ENCODE data around the gene MRC1.
A peak's percentile ranks its signal among the peaks of the same experiment; 100 is the strongest.

MRC1 gene

GRCh38 chr10:17787087-17787961, 21.8 kb upstream of the MRC1 start:
- Mint-ChIP-seq H3K4me1 (no peaks in the 10 kb centered on the region), H3K27me3 (peaks cover 5% of the 10 kb centered on the region), H3K27ac (no peak overlapping the region), H3K4me3 (no peak overlapping the region), H3K9me3 (no peaks in the 10 kb centered on the region), H3K36me3 (no peaks in the 10 kb centered on the region)
- DNase-seq (ENCODE audit: low spot score in 2 of 2) (no peak), ATAC-seq (ENCODE audit: low read depth) (no peak)

- no peaks in the 10 kb centered on the region for H3K4me1 Mint-ChIP-seq
- peaks cover 5% of the 10 kb centered on the region for H3K27me3 Mint-ChIP-seq
- DNase-seq (ENCODE audit: low spot score in 2 of 2) (no peak), ATAC-seq (ENCODE audit: low read depth) (no peak)
- no peaks in the 10 kb centered on the region for H3K36me3 Mint-ChIP-seq
- no peak overlapping the region for H3K4me3 Mint-ChIP-seq
- H3K9me3 Mint-ChIP-seq = no peaks in the 10 kb centered on the region
- no peak overlapping the region for H3K27ac Mint-ChIP-seq
Measured at GRCh38 chr10:17788646-17789045, 20.5 kb upstream of the MRC1 start.

DNA sequence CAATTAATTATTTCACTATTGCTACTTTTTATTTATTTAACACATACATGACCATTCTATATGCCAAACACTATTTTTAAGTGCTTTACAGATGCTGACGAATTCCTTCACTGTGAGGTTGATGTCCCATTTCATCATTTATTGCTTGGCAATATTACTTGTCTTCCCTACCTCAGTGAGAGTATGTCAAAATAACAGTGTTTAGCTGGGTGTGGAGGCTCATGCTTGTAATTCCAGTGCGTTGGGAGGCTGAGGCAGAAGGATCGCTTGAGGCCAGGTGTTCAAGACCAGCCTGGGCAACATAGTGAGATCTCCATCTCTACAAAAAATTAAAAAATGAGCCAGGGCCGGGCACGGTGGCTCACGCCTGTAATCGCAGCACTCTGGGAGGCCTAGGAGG, 19.8 kb upstream of the MRC1 start:
- no peak for ATAC-seq (ENCODE audit: low read depth)
- no peaks in the 10 kb centered on the region for H3K4me1 Mint-ChIP-seq
- H3K27ac Mint-ChIP-seq = no peak overlapping the region
- H3K27me3 Mint-ChIP-seq = peaks cover 5% of the 10 kb centered on the region
- H3K9me3 Mint-ChIP-seq = no peaks in the 10 kb centered on the region
- no peak for DNase-seq (ENCODE audit: low spot score in 2 of 2)
- H3K36me3 Mint-ChIP-seq = no peaks in the 10 kb centered on the region
- H3K4me3 Mint-ChIP-seq = no peak overlapping the region

DNA sequence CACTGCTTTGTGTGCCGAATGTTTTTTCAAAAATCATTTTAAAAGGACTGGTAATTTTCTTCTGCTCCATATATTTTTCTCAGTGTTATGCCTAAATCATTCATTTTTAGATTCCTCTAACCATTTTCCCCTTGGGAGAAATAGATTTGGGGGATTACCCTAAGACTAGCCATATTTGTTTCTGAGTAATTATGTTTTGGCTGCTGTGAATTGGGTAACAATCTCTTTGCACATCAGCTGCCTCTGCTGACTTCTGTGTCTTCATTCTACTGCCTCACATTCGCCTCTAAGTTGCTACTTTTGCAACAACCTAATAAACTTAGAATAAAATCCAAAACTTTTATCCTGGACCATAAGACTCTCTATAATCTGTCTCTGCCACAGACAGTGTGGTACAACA, 18.5 kb upstream of the MRC1 start:
- ATAC-seq (ENCODE audit: low read depth) = no peak
- Mint-ChIP-seq H3K36me3 (no peaks in the 10 kb centered on the region), H3K4me1 (no peaks in the 10 kb centered on the region), H3K27me3 (peaks cover 5% of the 10 kb centered on the region), H3K27ac (no peak overlapping the region), H3K4me3 (no peak overlapping the region), H3K9me3 (no peaks in the 10 kb centered on the region)
- DNase-seq (ENCODE audit: low spot score in 2 of 2) = no peak

DNA sequence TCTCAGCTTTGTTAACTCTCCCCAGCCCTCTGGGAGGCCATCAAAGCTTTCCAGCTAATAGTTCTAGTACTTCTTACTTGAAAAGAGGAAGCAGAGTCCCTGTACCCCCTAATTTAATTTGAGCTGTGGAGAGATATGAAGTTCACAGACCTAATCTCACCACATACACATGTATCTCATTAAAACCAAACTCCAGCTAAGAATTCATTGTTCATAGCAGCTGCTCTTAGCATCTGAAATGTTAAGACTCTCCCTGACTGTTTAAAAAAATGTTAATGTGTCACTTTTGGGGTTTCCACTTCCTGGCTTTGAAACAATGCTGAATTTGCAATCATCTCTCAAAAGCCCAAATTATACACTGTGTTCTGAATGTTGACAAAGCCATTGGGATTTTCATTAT, 16.2 kb upstream of the MRC1 start:
- no peak for DNase-seq (ENCODE audit: low spot score in 2 of 2)
- no peaks in the 10 kb centered on the region for H3K9me3 Mint-ChIP-seq
- ATAC-seq (ENCODE audit: low read depth) = no peak
- no peak overlapping the region for H3K27ac Mint-ChIP-seq
- no peak overlapping the region for H3K4me3 Mint-ChIP-seq
- H3K4me1 Mint-ChIP-seq = no peaks in the 10 kb centered on the region
- no peaks in the 10 kb centered on the region for H3K36me3 Mint-ChIP-seq
- H3K27me3 Mint-ChIP-seq = no peaks in the 10 kb centered on the region

DNA sequence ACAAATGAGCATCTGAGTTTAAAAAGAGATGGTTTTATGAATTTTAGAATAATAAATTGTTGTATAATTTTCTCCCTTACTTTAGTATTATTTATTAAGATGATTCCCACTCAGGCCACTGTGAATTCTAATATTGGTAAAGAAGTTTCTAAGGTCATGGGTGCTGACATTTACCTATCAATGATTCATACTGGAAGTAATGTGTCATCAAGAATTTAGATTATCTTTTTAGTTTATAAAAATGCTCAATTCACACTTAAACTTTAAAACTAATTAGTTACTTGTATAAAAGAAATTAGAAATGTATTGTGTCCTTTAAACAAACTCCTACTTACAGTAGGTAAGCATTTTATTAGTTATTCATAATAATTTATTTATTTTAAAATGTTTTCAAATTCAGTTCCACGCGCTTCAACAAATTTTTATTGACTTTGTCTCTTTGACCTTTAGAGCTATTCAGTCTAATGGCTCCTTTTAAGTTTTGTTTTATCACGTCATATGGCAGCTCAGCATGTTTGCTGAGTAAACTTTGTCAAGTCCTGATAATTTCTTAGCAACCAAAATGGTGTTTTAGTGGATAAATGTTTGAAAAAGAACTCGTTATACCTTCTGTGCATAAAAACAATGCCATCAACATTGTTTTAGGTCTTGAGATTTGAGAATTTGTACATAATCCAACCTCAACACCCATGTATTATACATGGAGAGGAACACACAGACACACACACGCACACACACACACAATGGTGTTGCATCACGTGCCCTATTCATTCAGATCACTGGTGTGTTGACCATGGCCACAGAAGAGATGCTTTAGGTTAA, 15.1 kb upstream of the MRC1 start:
- ATAC-seq (ENCODE audit: low read depth) (no peak), DNase-seq (ENCODE audit: low spot score in 2 of 2) (no peak)
- H3K27me3 Mint-ChIP-seq = no peaks in the 10 kb centered on the region
- no peak overlapping the region for H3K27ac Mint-ChIP-seq
- no peaks in the 10 kb centered on the region for H3K4me1 Mint-ChIP-seq
- no peak overlapping the region for H3K4me3 Mint-ChIP-seq
- H3K36me3 Mint-ChIP-seq = no peaks in the 10 kb centered on the region
- H3K9me3 Mint-ChIP-seq = no peaks in the 10 kb centered on the region

DNA sequence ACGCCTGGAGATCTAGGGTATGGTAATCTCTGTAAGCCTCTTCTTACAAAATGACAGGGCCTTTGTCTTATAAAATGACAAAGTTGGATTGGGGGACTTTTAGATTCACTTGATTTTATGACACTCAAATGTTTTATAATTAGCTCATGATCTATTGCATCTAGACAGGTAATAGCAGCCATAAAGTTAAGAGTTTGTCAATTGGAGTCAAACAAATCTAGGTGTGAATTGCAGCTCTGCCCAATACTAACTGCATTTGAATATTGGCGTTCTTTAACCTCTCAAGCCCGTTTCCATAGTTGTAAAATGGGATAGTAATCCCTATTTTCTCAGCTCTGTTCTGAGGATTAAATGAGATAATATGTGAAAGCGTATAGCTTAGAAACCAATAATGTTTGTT, 14.1 kb upstream of the MRC1 start:
- Mint-ChIP-seq H3K4me3 (no peak overlapping the region), H3K9me3 (no peaks in the 10 kb centered on the region), H3K27ac (no peak overlapping the region), H3K36me3 (no peaks in the 10 kb centered on the region), H3K4me1 (no peaks in the 10 kb centered on the region), H3K27me3 (no peaks in the 10 kb centered on the region)
- DNase-seq (ENCODE audit: low spot score in 2 of 2) (no peak), ATAC-seq (ENCODE audit: low read depth) (no peak)

DNA sequence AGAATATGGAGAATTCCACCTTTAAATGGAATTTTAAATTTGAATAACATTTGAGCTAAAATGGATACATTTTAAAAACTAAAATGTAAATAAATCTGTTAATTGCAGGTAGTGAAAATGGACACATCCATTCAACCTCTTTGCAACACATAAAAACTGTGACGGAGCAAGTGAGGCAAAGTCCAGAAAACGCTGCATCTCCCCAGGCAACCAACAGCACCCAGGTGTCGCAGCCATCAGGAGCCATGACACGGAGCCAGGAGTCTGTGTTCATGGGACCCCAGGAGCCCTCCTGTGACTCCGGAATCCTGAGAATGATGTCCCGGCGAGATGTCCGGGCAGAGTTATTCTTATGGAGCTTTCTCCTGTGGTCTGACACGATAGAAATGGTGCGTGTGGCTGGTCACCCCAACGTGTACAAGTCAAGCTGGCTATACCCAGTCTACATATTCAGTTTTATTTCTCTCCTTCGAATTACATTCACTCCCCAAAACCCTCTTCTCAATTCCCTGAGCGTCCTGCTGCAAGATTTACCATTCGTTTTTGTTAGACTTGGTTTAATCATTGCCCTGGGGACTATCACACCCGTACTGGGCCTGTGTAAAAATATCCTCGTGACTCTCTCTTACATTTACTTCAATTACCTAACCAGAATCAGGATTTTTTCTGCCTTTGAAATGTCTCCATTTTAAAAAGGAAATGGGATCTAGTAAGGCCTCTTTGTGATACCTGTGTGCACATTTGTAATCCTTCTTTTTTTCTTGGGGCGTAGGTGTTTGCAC, 13.1 kb upstream of the MRC1 start:
- DNase-seq (ENCODE audit: low spot score in 2 of 2) (no peak), ATAC-seq (ENCODE audit: low read depth) (no peak)
- Mint-ChIP-seq H3K4me3 (no peak overlapping the region), H3K27ac (no peak overlapping the region), H3K4me1 (no peaks in the 10 kb centered on the region), H3K36me3 (no peaks in the 10 kb centered on the region), H3K27me3 (no peaks in the 10 kb centered on the region), H3K9me3 (no peaks in the 10 kb centered on the region)

DNA sequence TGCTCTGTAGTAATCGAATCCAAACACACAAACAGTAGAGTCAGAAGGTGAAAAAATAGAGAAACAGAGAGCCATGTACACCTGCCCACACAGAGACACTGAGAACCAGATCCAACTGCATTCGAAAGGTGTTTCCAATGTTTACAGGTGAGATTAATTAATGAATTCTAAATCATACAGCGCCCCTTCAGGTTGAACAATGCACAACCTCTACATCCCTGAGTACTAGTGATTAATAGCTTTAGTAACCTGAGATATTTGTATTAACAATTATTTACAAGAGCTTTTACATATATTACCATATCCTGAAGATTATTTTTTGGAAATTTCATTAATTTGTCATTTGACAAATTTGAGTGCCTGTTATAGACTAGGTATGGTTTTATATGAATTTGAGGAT, 7.6 kb upstream of the MRC1 start:
- H3K27ac Mint-ChIP-seq = no peak overlapping the region
- H3K4me3 Mint-ChIP-seq = no peak overlapping the region
- H3K4me1 Mint-ChIP-seq = peaks cover 3% of the 10 kb centered on the region
- DNase-seq (ENCODE audit: low spot score in 2 of 2) (no peak), ATAC-seq (ENCODE audit: low read depth) (no peak)
- no peaks in the 10 kb centered on the region for H3K36me3 Mint-ChIP-seq
- H3K27me3 Mint-ChIP-seq = no peaks in the 10 kb centered on the region
- H3K9me3 Mint-ChIP-seq = no peaks in the 10 kb centered on the region

GRCh38 chr10:17802350-17802749, 6.8 kb upstream of the MRC1 start:
- ATAC-seq (ENCODE audit: low read depth) = no peak
- no peak for DNase-seq (ENCODE audit: low spot score in 2 of 2)
- Mint-ChIP-seq H3K27ac (no peak overlapping the region), H3K9me3 (no peaks in the 10 kb centered on the region), H3K36me3 (no peaks in the 10 kb centered on the region), H3K4me3 (no peak overlapping the region), H3K27me3 (no peaks in the 10 kb centered on the region), H3K4me1 (peaks cover 3% of the 10 kb centered on the region)

- no peak overlapping the region for H3K27ac Mint-ChIP-seq
- H3K4me3 Mint-ChIP-seq = no peak overlapping the region
- no peak for ATAC-seq (ENCODE audit: low read depth)
- H3K9me3 Mint-ChIP-seq = no peaks in the 10 kb centered on the region
- no peak for DNase-seq (ENCODE audit: low spot score in 2 of 2)
- peaks cover 3% of the 10 kb centered on the region for H3K4me1 Mint-ChIP-seq
- no peaks in the 10 kb centered on the region for H3K36me3 Mint-ChIP-seq
- H3K27me3 Mint-ChIP-seq = no peaks in the 10 kb centered on the region
Measured at GRCh38 chr10:17802976-17803375, 6.2 kb upstream of the MRC1 start.

GRCh38 chr10:17805330-17805729, 3.8 kb upstream of the MRC1 start:
- ATAC-seq (ENCODE audit: low read depth) = no peak
- H3K4me1 Mint-ChIP-seq = peaks cover 3% of the 10 kb centered on the region
- DNase-seq (ENCODE audit: low spot score in 2 of 2) = no peak
- no peaks in the 10 kb centered on the region for H3K9me3 Mint-ChIP-seq
- no peaks in the 10 kb centered on the region for H3K36me3 Mint-ChIP-seq
- no peak overlapping the region for H3K4me3 Mint-ChIP-seq
- peak overlapping the region; percentile 28 for H3K27ac Mint-ChIP-seq
- peaks cover 4% of the 10 kb centered on the region for H3K27me3 Mint-ChIP-seq

DNA sequence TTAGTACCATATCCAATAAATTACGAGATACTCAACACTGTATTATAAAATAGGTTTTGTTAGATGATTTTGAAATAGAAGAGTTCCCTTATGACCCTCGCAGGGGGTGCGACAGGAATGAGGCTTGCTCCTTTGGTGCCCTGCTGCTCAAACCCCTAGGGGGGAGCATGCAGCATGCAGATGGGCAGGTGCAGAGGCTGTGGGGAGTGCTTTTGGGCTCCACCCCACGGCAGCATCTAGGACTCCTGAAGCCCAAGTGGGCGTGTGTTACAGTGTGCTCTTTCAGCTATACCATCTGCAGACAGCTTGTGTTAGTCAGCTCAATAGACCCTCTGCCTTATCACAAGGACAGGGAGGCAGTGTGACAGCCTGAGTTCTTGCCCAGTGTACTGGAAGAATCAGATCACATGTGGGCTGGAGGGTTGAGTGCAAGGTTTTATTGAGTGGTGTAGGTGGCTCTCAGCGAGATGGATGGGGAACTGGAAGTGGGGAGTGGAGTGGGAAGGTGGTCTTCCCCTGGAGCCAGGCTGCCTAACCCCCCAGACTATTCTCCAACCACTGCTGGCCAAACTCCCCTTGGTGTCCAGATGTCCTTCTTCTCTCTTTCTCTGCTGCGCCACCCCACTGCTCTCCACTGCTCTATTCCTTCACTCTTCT, 3.1 kb upstream of the MRC1 start:
- Mint-ChIP-seq H3K4me3 (no peak overlapping the region), H3K27ac (peak overlapping the region; percentile 28), H3K36me3 (no peaks in the 10 kb centered on the region), H3K4me1 (peaks cover 3% of the 10 kb centered on the region), H3K9me3 (no peaks in the 10 kb centered on the region), H3K27me3 (peaks cover 4% of the 10 kb centered on the region)
- DNase-seq (ENCODE audit: low spot score in 2 of 2) = no peak
- ATAC-seq (ENCODE audit: low read depth) = peak; percentile 48
